NCI-H1436 (cell line): ENCODE results near the gene IMPDH2.
A peak's percentile ranks its signal among the peaks of the same experiment; 100 is the strongest.
"Not testable (repeated sequence)": the region's sequence is repeated elsewhere in the genome, so short reads cannot be mapped to it uniquely, and the experiment has no call there.

Experiments used
- DNase-seq: peaks from one replicate; lab custom pipeline; 2025; lab: John Stamatoyannopoulos, UW

Gene IMPDH2

GRCh38 chr3:49021213-49021812 lies 7.9 kb downstream of the IMPDH2 start:
- DNase-seq, result peak; percentile 94

GRCh38 chr3:49020330-49021212 lies 8.6 kb downstream of the IMPDH2 start:
- DNase-seq, result no peak

GRCh38 chr3:49019941-49020329 lies 9.3 kb downstream of the IMPDH2 start:
- DNase-seq, result no peak

GRCh38 chr3:49018707-49019006 lies 10.5 kb downstream of the IMPDH2 start:
- DNase-seq, result no peak

GRCh38 chr3:49017971-49018706 lies 11.1 kb downstream of the IMPDH2 start, which contains the start of gene DALRD3:
DALRD3 (minus strand) TSS chr3:49018580; CDS start chr3:49018564, 16 bp downstream.
- peak; percentile 54 for DNase-seq

- no peak for DNase-seq
Measured at GRCh38 chr3:49017229-49017970, 11.8 kb downstream of the IMPDH2 start.

GRCh38 chr3:49016414-49017228 lies 12.6 kb downstream of the IMPDH2 start:
- no peak for DNase-seq

GRCh38 chr3:49015765-49016164 lies 13.4 kb downstream of the IMPDH2 start:
- DNase-seq, result no peak

- no peak for DNase-seq
Measured at GRCh38 chr3:49015072-49015471, 14.1 kb downstream of the IMPDH2 start.

- no peak for DNase-seq
Measured at GRCh38 chr3:49013738-49014660, 15.2 kb downstream of the IMPDH2 start.

GRCh38 chr3:49013113-49013737 lies 16.0 kb downstream of the IMPDH2 start:
- DNase-seq, result no peak

- no peak for DNase-seq
Measured at GRCh38 chr3:49012441-49013017, 16.7 kb downstream of the IMPDH2 start.

GRCh38 chr3:49009396-49009795 lies 19.8 kb downstream of the IMPDH2 start:
- DNase-seq, result no peak

- not testable (repeated sequence) for DNase-seq
Measured at GRCh38 chr3:49008627-49009026, 20.6 kb downstream of the IMPDH2 start.

GRCh38 chr3:49007771-49008528 lies 21.2 kb downstream of the IMPDH2 start:
- DNase-seq, result peak; percentile 78

GRCh38 chr3:49007068-49007770 lies 22.0 kb downstream of the IMPDH2 start, which contains the start of gene WDR6:
WDR6 (plus strand) TSS chr3:49007391; CDS start chr3:49007432, 41 bp downstream.
- DNase-seq, result peak; percentile 87

GRCh38 chr3:49006408-49007067 lies 22.7 kb downstream of the IMPDH2 start:
- DNase-seq, result no peak
